ENCODE results near the gene BAZ2B.

The BAZ2B gene, protein sequence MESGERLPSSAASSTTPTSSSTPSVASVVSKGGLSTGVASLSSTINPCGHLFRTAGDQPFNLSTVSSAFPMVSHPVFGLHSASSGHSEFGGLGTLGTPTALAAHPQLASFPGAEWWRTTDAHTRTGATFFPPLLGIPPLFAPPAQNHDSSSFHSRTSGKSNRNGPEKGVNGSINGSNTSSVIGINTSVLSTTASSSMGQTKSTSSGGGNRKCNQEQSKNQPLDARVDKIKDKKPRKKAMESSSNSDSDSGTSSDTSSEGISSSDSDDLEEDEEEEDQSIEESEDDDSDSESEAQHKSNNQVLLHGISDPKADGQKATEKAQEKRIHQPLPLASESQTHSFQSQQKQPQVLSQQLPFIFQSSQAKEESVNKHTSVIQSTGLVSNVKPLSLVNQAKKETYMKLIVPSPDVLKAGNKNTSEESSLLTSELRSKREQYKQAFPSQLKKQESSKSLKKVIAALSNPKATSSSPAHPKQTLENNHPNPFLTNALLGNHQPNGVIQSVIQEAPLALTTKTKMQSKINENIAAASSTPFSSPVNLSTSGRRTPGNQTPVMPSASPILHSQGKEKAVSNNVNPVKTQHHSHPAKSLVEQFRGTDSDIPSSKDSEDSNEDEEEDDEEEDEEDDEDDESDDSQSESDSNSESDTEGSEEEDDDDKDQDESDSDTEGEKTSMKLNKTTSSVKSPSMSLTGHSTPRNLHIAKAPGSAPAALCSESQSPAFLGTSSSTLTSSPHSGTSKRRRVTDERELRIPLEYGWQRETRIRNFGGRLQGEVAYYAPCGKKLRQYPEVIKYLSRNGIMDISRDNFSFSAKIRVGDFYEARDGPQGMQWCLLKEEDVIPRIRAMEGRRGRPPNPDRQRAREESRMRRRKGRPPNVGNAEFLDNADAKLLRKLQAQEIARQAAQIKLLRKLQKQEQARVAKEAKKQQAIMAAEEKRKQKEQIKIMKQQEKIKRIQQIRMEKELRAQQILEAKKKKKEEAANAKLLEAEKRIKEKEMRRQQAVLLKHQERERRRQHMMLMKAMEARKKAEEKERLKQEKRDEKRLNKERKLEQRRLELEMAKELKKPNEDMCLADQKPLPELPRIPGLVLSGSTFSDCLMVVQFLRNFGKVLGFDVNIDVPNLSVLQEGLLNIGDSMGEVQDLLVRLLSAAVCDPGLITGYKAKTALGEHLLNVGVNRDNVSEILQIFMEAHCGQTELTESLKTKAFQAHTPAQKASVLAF (N-terminal part only)

DNA sequence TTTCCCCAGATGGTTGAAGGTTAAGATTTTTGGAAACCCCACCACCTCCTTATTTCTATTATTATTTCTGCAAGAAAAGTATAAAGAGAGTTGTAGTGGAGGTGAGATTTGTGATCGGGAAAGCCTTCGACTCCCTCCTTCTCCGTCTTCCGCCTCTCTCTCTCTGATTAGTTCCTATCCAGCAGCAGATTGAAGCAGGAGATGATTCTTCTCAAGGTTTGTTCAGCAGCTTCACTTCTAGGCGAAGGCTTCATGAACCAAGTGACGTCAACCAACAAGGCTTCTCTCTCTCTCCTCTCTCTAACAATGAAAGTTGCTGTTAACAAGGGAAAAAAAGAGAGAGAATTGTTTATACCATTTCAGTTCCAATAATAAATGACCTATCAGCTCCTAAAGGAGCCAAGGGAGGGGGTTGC lies at the start of gene BAZ2B:
BAZ2B (minus strand) TSS at position 263 of the 416 bp plus-strand sequence. CDS start 137,829 bp downstream, outside the sequence.
- Histone ChIP-seq H3K4me3 (ENCODE audit: low read length) (peak within 1 kb of the TSS; percentile 98), H3K27me3 (ENCODE audit: insufficient read depth, low read length) (no peaks in the 10 kb centered on the region), H3K4me1 (ENCODE audit: insufficient read depth, low read length) (peaks cover 35% of the 10 kb centered on the region)

DNA sequence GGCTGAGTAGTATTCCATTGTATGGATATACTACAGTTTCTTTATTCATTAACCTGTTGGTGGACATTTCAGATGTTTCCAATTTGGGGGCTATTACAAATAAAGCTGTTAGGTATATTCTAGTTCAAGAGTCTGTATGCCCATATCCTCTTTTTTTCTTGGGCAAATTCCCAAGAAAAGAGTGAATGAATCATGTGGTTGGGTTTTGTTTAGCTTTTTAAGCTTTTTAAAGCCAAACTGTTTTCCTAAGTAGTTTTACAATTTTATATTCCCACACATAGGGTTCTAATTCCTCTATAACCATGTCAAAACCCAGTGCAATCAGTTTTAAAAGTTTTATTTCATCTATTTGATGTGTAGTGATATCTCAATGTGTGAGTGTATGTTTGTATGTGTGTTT lies 44.9 kb upstream of the BAZ2B start:
- Histone ChIP-seq H3K36me3 (ENCODE audit: insufficient read depth, low read length) (no peaks in the 10 kb centered on the region), H3K4me1 (ENCODE audit: insufficient read depth, low read length) (no peaks in the 10 kb centered on the region), H3K27me3 (ENCODE audit: insufficient read depth, low read length) (no peaks in the 10 kb centered on the region), H3K9me3 (ENCODE audit: low read length) (no peaks in the 10 kb centered on the region), H3K4me3 (ENCODE audit: low read length) (no peak overlapping the region), H2AFZ (ENCODE audit: low read depth, low read length) (no peak overlapping the region)

More for the DNA sequence above, at the start of gene BAZ2B:
- H3K36me3 ChIP-seq (ENCODE audit: insufficient read depth, low read length): no peaks in the 10 kb centered on the region
- H2AFZ ChIP-seq (ENCODE audit: low read depth, low read length): no peak within 1 kb of the TSS
- H3K9me3 ChIP-seq (ENCODE audit: low read length): no peaks in the 10 kb centered on the region

DNA sequence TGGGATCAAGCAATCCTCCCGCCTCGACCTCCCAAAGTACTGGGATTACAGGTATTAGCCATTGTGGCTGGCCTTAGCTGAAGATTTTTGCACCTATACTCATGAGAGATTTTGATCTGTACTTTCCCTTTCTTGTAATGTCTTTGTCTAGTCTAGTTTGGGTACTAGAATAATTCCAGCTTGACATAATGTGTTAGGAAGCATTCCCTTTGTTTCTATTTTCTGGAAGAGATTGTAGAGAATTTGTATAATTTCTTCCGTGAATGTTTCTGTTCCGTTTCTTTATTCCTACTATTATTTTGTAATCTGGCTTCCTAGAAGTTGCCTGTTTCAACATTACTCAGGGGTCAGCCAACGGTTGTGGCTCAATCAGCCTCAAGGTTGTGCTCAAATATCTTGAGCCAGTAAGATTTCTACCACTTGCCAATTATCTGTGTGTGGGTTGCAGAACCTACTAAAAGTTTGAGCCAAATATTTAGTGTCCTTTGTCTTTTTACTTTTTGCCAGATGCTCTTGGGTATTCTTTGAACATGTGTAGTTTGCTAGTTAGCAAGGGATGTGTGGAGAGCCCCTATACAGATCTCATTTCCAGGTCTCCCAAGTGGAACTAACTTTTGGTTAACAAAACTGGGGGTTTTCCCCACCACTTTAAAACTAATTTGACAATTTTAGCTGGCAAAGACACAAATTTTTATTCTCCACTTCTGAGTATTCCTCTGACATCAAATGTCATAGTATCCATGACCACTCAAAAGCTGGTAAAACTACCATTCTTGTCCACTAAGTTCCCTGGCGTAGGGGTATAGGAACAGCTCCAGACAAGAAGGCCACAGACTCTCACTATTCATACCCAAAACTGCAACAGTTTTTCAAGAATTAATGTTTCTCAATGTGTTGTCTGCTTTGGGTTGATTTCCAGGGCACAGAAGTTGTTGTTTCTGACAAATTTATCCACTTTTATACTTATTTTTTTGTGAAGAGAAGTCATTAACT lies 42.8 kb upstream of the BAZ2B start:
- Histone ChIP-seq H3K27me3 (ENCODE audit: insufficient read depth, low read length) (no peaks in the 10 kb centered on the region), H3K36me3 (ENCODE audit: insufficient read depth, low read length) (no peaks in the 10 kb centered on the region), H3K4me1 (ENCODE audit: insufficient read depth, low read length) (no peaks in the 10 kb centered on the region), H3K4me3 (ENCODE audit: low read length) (no peak overlapping the region), H3K9me3 (ENCODE audit: low read length) (no peaks in the 10 kb centered on the region), H2AFZ (ENCODE audit: low read depth, low read length) (no peak overlapping the region)

DNA sequence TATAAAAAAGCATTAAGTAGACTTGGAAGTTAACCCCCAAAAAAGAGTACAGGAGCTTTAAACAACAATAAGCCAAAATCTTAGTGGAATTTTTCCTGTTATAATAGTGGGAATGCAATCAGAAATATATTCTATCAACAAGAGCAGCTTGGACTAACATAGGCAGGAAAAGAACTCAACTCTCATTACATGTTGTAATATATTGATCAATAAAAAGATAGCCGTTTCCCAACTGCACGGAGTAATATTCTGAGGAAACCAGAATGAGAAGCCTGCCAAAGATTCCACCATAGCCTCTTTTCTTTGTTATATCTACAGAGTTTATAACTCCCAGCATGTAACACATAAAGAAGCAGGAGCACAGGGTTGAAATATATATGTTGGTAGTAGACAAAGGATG lies 37.6 kb upstream of the BAZ2B start:
- Histone ChIP-seq H3K4me3 (ENCODE audit: low read length) (no peak overlapping the region), H2AFZ (ENCODE audit: low read depth, low read length) (no peak overlapping the region)

DNA sequence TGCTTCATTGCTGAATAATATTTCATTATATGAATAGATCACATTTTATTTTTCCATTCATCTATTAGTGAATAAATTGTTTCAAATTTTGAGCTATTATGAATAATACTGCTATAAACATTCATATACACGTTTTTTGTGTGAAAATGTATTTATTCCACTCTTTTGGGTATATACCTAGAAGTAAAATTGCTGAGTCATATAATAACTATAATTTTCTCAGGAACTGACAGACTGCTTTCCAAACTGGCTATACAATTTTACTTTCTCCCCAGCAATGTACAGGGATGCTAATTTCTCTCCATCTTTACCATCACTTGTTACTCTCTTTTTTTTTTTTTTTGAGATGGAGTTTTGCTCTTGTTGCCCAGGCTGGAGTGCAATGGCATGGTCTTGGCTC lies 35.5 kb upstream of the BAZ2B start:
- no peaks in the 10 kb centered on the region for H3K4me1 ChIP-seq (ENCODE audit: insufficient read depth, low read length)
- no peak overlapping the region for H2AFZ ChIP-seq (ENCODE audit: low read depth, low read length)
- H3K9me3 ChIP-seq (ENCODE audit: low read length): no peaks in the 10 kb centered on the region
- H3K27me3 ChIP-seq (ENCODE audit: insufficient read depth, low read length): no peaks in the 10 kb centered on the region
- no peaks in the 10 kb centered on the region for H3K36me3 ChIP-seq (ENCODE audit: insufficient read depth, low read length)
- H3K4me3 ChIP-seq (ENCODE audit: low read length): no peak overlapping the region

More for the DNA sequence above, 37.6 kb upstream of the BAZ2B start:
- Histone ChIP-seq H3K9me3 (ENCODE audit: low read length) (no peaks in the 10 kb centered on the region), H3K27me3 (ENCODE audit: insufficient read depth, low read length) (no peaks in the 10 kb centered on the region), H3K36me3 (ENCODE audit: insufficient read depth, low read length) (no peaks in the 10 kb centered on the region), H3K4me1 (ENCODE audit: insufficient read depth, low read length) (no peaks in the 10 kb centered on the region)

DNA sequence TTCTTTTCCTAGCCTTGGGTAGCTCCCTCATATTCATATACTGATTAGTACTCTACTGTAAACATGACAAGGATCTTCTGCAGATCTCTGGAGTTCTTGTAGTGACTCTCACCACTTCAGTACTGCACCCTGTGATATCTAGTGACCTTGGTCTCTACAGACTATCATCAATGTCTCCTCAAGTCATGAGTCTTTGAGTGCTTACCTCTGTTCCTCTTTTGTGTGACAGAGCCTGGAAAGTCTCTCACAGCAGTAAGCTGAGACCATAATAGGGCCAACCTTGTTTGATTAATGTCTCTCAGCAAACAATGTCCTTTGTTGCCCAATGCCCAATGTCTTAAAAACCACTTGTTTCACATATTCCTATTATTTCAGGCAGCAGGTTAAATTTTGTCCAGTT lies 34.2 kb upstream of the BAZ2B start:
- H3K4me1 ChIP-seq (ENCODE audit: insufficient read depth, low read length): no peaks in the 10 kb centered on the region
- no peaks in the 10 kb centered on the region for H3K36me3 ChIP-seq (ENCODE audit: insufficient read depth, low read length)
- H3K9me3 ChIP-seq (ENCODE audit: low read length): no peaks in the 10 kb centered on the region
- no peaks in the 10 kb centered on the region for H3K27me3 ChIP-seq (ENCODE audit: insufficient read depth, low read length)
- no peak overlapping the region for H3K4me3 ChIP-seq (ENCODE audit: low read length)
- no peak overlapping the region for H2AFZ ChIP-seq (ENCODE audit: low read depth, low read length)

DNA sequence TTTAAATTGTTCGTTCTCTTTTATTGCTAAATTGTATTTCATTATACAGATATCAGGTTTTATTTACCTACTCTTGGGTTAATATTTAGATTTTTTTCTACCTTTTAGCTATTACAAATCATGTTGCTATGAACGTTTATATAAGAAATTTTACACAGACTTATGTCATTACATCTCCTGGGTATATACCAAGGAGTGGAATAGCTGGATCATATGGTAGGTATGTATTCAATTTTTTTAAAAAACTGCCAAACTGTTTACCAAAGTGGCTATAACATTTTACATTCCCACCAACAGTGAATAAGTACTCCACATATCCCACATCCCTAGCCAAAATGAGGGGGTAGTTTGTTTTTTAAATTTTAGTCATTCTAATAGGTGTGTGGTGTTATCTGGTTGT lies 32.3 kb upstream of the BAZ2B start:
- H3K27me3 ChIP-seq (ENCODE audit: insufficient read depth, low read length): no peaks in the 10 kb centered on the region
- H3K36me3 ChIP-seq (ENCODE audit: insufficient read depth, low read length): no peaks in the 10 kb centered on the region
- no peaks in the 10 kb centered on the region for H3K9me3 ChIP-seq (ENCODE audit: low read length)
- H3K4me1 ChIP-seq (ENCODE audit: insufficient read depth, low read length): no peaks in the 10 kb centered on the region
- H2AFZ ChIP-seq (ENCODE audit: low read depth, low read length): no peak overlapping the region
- no peak overlapping the region for H3K4me3 ChIP-seq (ENCODE audit: low read length)

DNA sequence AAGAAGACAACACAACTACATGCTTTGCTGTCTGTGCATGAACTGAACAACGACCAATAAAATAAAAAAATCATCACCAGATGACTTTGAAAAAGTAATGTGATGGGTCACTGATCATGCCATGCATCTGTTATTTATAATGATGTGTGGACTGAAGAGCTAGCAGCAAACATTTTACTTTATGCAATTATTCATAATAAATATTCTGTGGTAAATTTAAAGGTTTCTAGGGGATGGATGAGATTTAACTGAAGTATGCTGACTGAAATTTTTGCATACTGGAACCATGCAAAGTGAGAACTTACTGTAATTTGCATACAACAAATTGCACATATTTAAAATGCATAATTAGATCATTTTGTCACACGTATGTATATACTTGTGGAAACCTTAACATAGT lies 31.3 kb upstream of the BAZ2B start:
- no peak overlapping the region for H2AFZ ChIP-seq (ENCODE audit: low read depth, low read length)
- H3K36me3 ChIP-seq (ENCODE audit: insufficient read depth, low read length): no peaks in the 10 kb centered on the region
- no peaks in the 10 kb centered on the region for H3K9me3 ChIP-seq (ENCODE audit: low read length)
- no peaks in the 10 kb centered on the region for H3K4me1 ChIP-seq (ENCODE audit: insufficient read depth, low read length)
- H3K27me3 ChIP-seq (ENCODE audit: insufficient read depth, low read length): no peaks in the 10 kb centered on the region
- no peak overlapping the region for H3K4me3 ChIP-seq (ENCODE audit: low read length)

DNA sequence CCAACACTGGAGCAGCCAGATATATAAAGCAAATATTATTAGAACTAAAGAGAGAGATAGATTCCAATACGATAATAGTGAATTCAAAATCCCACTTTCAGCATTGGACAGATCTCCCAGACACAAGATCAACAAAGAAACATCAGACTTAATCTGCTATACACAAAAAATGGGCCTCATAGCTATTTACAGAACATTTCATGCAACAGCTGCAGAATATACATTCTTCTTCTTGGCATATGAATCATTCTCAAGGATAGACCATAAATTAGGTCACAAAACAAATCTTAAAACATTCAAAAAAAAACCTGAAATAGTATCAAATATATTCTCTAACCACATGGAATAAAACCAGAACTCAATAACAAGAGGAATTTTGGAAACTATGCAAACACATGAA lies 23.8 kb upstream of the BAZ2B start:
- Histone ChIP-seq H3K36me3 (ENCODE audit: insufficient read depth, low read length) (no peaks in the 10 kb centered on the region), H3K4me3 (ENCODE audit: low read length) (no peak overlapping the region)

DNA sequence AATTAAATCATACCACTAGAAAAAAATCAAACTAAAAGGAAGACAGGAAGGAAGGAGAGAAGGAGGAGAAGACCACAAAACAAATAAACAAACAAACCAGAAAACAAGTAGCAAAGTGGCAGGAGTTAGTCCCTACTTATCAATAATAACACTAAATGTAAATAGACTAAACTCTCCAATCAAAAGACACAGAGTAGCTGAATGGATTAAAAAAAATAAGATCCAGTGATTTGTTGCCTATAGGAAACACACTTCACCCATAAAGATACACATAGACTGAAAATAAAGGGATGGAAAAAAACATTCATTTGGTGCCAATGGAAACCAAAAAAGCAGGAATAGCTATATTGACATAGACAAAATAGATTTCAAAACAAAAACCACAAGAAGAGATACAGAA lies 23.4 kb upstream of the BAZ2B start:
- H3K9me3 ChIP-seq (ENCODE audit: low read length): no peaks in the 10 kb centered on the region
- H2AFZ ChIP-seq (ENCODE audit: low read depth, low read length): no peak overlapping the region
- H3K36me3 ChIP-seq (ENCODE audit: insufficient read depth, low read length): no peaks in the 10 kb centered on the region
- no peaks in the 10 kb centered on the region for H3K4me1 ChIP-seq (ENCODE audit: insufficient read depth, low read length)
- no peaks in the 10 kb centered on the region for H3K27me3 ChIP-seq (ENCODE audit: insufficient read depth, low read length)
- H3K4me3 ChIP-seq (ENCODE audit: low read length): no peak overlapping the region

More for the DNA sequence above, 23.8 kb upstream of the BAZ2B start:
- H2AFZ ChIP-seq (ENCODE audit: low read depth, low read length): no peak overlapping the region
- H3K27me3 ChIP-seq (ENCODE audit: insufficient read depth, low read length): no peaks in the 10 kb centered on the region
- no peaks in the 10 kb centered on the region for H3K4me1 ChIP-seq (ENCODE audit: insufficient read depth, low read length)
- no peaks in the 10 kb centered on the region for H3K9me3 ChIP-seq (ENCODE audit: low read length)

DNA sequence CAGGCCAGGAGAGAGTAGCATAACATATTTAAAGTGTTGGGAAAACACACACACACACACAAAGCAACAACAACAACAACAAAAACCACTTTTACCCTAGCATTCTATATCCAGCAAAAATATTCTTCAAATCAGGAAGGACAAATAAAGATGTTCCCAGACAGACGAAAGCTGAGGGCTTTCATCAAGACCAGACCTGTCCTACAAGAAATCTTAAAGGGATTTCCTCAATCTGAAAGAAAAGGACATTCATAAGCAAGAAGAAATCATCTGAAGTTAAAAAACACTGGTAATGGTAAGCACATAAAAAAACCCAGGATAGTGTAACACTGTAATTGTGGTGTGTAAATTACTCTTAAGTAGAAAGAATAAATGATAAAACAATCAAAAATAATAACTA lies 22.7 kb upstream of the BAZ2B start:
- H2AFZ ChIP-seq (ENCODE audit: low read depth, low read length): no peak overlapping the region
- H3K4me1 ChIP-seq (ENCODE audit: insufficient read depth, low read length): no peaks in the 10 kb centered on the region
- H3K36me3 ChIP-seq (ENCODE audit: insufficient read depth, low read length): no peaks in the 10 kb centered on the region
- H3K4me3 ChIP-seq (ENCODE audit: low read length): no peak overlapping the region
- H3K27me3 ChIP-seq (ENCODE audit: insufficient read depth, low read length): no peaks in the 10 kb centered on the region
- H3K9me3 ChIP-seq (ENCODE audit: low read length): no peaks in the 10 kb centered on the region

DNA sequence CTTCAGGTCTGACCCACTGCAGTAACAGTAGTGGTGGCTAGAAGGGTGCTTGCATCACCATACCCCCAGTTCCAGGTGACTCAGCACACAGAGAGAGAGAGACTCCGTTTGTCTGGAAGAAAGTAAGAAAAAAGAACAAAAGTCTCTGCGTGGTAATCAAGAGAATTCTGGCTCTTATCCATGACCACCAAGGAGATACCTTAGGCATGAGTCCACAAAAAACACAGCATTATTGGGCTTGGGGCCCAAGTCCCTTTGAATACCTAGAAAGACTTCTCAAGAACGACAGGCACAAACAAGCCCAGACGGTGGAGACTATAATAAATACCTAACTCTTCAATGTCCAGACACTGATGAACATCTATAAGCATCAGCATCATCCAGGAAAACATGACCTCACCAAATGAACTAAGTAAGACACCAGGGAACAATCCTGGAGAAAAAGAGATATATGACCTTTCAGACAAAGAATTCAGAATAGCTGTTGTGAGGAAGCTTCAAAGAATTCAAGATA lies 21.7 kb upstream of the BAZ2B start:
- H3K4me1 ChIP-seq (ENCODE audit: insufficient read depth, low read length): no peaks in the 10 kb centered on the region

More for the DNA sequence above, 21.7 kb upstream of the BAZ2B start:
- Histone ChIP-seq H3K4me3 (ENCODE audit: low read length) (no peak overlapping the region), H2AFZ (ENCODE audit: low read depth, low read length) (no peak overlapping the region), H3K27me3 (ENCODE audit: insufficient read depth, low read length) (no peaks in the 10 kb centered on the region), H3K9me3 (ENCODE audit: low read length) (no peaks in the 10 kb centered on the region), H3K36me3 (ENCODE audit: insufficient read depth, low read length) (no peaks in the 10 kb centered on the region)
